H9 (cell line): ENCODE measurements around the gene FTO. TPM values are rescaled to one million over a fixed set of nuclear protein-coding genes. Genes with fewer than 3 reads are reported as not detected.

Source experiments
- DNase-seq: peaks from one replicate; pipeline ENCODE4 v3.0.0-alpha.2; 2017
- H2AFZ ChIP-seq: one replicate; pipeline ENCODE4 v1.6.1; 2013; ENCODE audit warnings: mild to moderate bottlenecking, low read length, control low read depth, moderate library complexity
- H2AK5ac ChIP-seq: 2 replicates; pipeline ENCODE4 v1.6.1; 2013; ENCODE audit warnings: low read length, control low read depth, mixed read lengths; ENCODE audit not compliant: insufficient read length
- H2BK120ac ChIP-seq: one replicate; pipeline ENCODE4 v1.6.1; 2013; ENCODE audit warnings: low read depth, mild to moderate bottlenecking, low read length, control low read depth, inconsistent platforms; ENCODE audit not compliant: poor library complexity, severe bottlenecking
- H2BK12ac ChIP-seq: 2 replicates; pipeline ENCODE4 v1.6.1; 2013; ENCODE audit warnings: low read length, control low read depth, mixed read lengths, low read depth; ENCODE audit not compliant: insufficient read length
- H2BK15ac ChIP-seq: 2 replicates; pipeline ENCODE4 v1.6.1; 2013; ENCODE audit warnings: low read depth, low read length, control low read depth
- H2BK20ac ChIP-seq: one replicate; pipeline ENCODE4 v1.6.1; 2013; ENCODE audit warnings: low read depth, mild to moderate bottlenecking, low read length, control low read depth, inconsistent platforms; ENCODE audit not compliant: poor library complexity, severe bottlenecking
- H2BK5ac ChIP-seq: 2 replicates; pipeline ENCODE4 v1.6.1; 2013; ENCODE audit warnings: low read length, control low read depth, mixed read lengths; ENCODE audit not compliant: insufficient read length
- H3K14ac ChIP-seq: 2 replicates; pipeline ENCODE4 v1.6.1; 2013; ENCODE audit warnings: low read length, control low read depth; ENCODE audit not compliant: insufficient read depth
- H3K18ac ChIP-seq: 2 replicates; pipeline ENCODE4 v1.6.1; 2013; ENCODE audit warnings: low read depth, mild to moderate bottlenecking, mixed read lengths, low read length, control low read depth; ENCODE audit not compliant: insufficient read length
- H3K23ac ChIP-seq: 2 replicates; pipeline ENCODE4 v1.6.1; 2013; ENCODE audit warnings: low read length, control low read depth, mixed read lengths, low read depth; ENCODE audit not compliant: insufficient read length
- H3K23me2 ChIP-seq: 2 replicates; pipeline ENCODE4 v1.6.1; 2013; ENCODE audit warnings: low read depth, mild to moderate bottlenecking, mixed read lengths, low read length, control low read depth; ENCODE audit not compliant: insufficient read length, poor library complexity, severe bottlenecking
- H3K27ac ChIP-seq: 2 replicates; pipeline ENCODE4 v1.5.1; 2013; ENCODE audit warnings: low read length, control low read depth, mixed read lengths, low read depth; ENCODE audit not compliant: insufficient read length
- H3K27me3 ChIP-seq: 2 replicates; pipeline ENCODE4 v1.6.1; 2013; ENCODE audit warnings: low read length, control low read depth, inconsistent platforms; ENCODE audit not compliant: insufficient read depth
- H3K4ac ChIP-seq: 2 replicates; pipeline ENCODE4 v1.6.1; 2013; ENCODE audit warnings: low read depth, mild to moderate bottlenecking, control low read depth, inconsistent platforms, low read length, moderate library complexity
- H3K4me1 ChIP-seq: 2 replicates; pipeline ENCODE4 v1.6.1; 2013; ENCODE audit warnings: low read length, control low read depth, inconsistent platforms; ENCODE audit not compliant: insufficient read depth
- H3K4me2 ChIP-seq: 2 replicates; pipeline ENCODE4 v1.6.1; 2013; ENCODE audit warnings: low read length, control low read depth, mixed read lengths; ENCODE audit not compliant: insufficient read length, insufficient read depth
- H3K56ac ChIP-seq: 2 replicates; pipeline ENCODE4 v1.6.1; 2013; ENCODE audit warnings: low read depth, mild to moderate bottlenecking, mixed read lengths, low read length, control low read depth; ENCODE audit not compliant: insufficient read length
- H3K79me1 ChIP-seq: 2 replicates; pipeline ENCODE4 v1.6.1; 2013; ENCODE audit warnings: low read depth, mild to moderate bottlenecking, moderate library complexity, low read length, control low read depth, inconsistent platforms; ENCODE audit not compliant: insufficient read depth, poor library complexity, severe bottlenecking
- H3K79me2 ChIP-seq: 2 replicates; pipeline ENCODE4 v1.6.1; 2013; ENCODE audit warnings: low read length, control low read depth, inconsistent platforms; ENCODE audit not compliant: insufficient read depth
- H3K9ac ChIP-seq: 2 replicates; pipeline ENCODE4 v1.6.1; 2013; ENCODE audit warnings: low read length, control low read depth, mixed read lengths; ENCODE audit not compliant: insufficient read length; ENCODE audit errors: extremely low read depth
- H3K9me3 ChIP-seq: one replicate; pipeline ENCODE4 v1.6.1; 2013; ENCODE audit warnings: low read depth, low read length, inconsistent platforms; ENCODE audit not compliant: control insufficient read depth
- H3T11ph ChIP-seq: one replicate; pipeline ENCODE4 v1.6.1; 2013; ENCODE audit warnings: mild to moderate bottlenecking, low read length, control low read depth, inconsistent platforms
- H4K20me1 ChIP-seq: one replicate; pipeline ENCODE4 v1.6.1; 2013; ENCODE audit not compliant: control insufficient read depth, insufficient read length, insufficient read depth
- H4K5ac ChIP-seq: 2 replicates; pipeline ENCODE4 v1.6.1; 2013; ENCODE audit warnings: low read depth, mild to moderate bottlenecking, mixed read lengths, low read length, control low read depth; ENCODE audit not compliant: insufficient read length
- H4K8ac ChIP-seq: replicated peaks from 2 replicates; pipeline ENCODE4 v1.6.1; 2013; ENCODE audit warnings: low read length, control low read depth, mixed read lengths, low read depth; ENCODE audit not compliant: insufficient read length
- H4K91ac ChIP-seq: 2 replicates; pipeline ENCODE4 v1.6.1; 2013; ENCODE audit warnings: low read depth, mild to moderate bottlenecking, moderate library complexity, mixed read lengths, low read length, control low read depth; ENCODE audit not compliant: insufficient read length
- H3K27ac Mint-ChIP-seq, 3 experiments: 2 replicates in 2 of 3; 3 replicates in 1 of 3; pipeline ENCODE4 v1.8.0; 2020 to 2021; ENCODE audit warnings: mixed read lengths in 3 of 3, mild to moderate bottlenecking in 1 of 3, moderate library complexity in 1 of 3
- H3K27me3 Mint-ChIP-seq: 2 replicates; pipeline ENCODE4 v1.8.0; 2021; ENCODE audit warnings: low read depth, mild to moderate bottlenecking, moderate library complexity, mixed read lengths
- H3K36me3 Mint-ChIP-seq, 3 experiments: 2 replicates in 2 of 3; 3 replicates in 1 of 3; pipeline ENCODE4 v1.8.0; 2020 to 2021; ENCODE audit warnings: low read depth in 3 of 3, mixed read lengths in 3 of 3; ENCODE audit not compliant: insufficient read depth in 1 of 3
- H3K4me1 Mint-ChIP-seq, 2 experiments: 2 replicates each; pipeline ENCODE4 v1.8.0; 2020; ENCODE audit warnings: mixed read lengths in 2 of 2
- H3K4me3 Mint-ChIP-seq, 2 experiments: 2 replicates in 1 of 2; 3 replicates in 1 of 2; pipeline ENCODE4 v1.8.0; 2020 to 2021; ENCODE audit warnings: mild to moderate bottlenecking in 2 of 2, mixed read lengths in 2 of 2, moderate library complexity in 1 of 2
- H3K9me3 Mint-ChIP-seq, 2 experiments: 2 replicates in 1 of 2; 3 replicates in 1 of 2; pipeline ENCODE4 v1.8.0; 2020; ENCODE audit warnings: mild to moderate bottlenecking in 2 of 2, mixed read lengths in 2 of 2, moderate library complexity in 1 of 2
- CTCF ChIP-seq: fragments of 200-600 bp; sonication (generic); conservative IDR thresholded peaks from 3 replicates; pipeline ENCODE4 v1.8.0; 2021; ENCODE audit warnings: antibody characterized with exemption, mild to moderate bottlenecking
- WGBS: extraction: QIAGEN DNeasy Blood & Tissue Kit; methylation state at CpG from one replicate; pipeline ENCODE4 v1.1.7; 2013; ENCODE audit warnings: missing lambda C conversion rate, low lambda C conversion rate, mixed read lengths; ENCODE audit not compliant: insufficient read length; ENCODE audit errors: extremely low coverage; 5-methylcytosine and 5-hydroxymethylcytosine counted together
- total RNA-seq: library from RNA; stranded (reverse); gene quantifications from 2 replicates; pipeline ENCODE4 v1.2.1, GENCODE V29; 2021

Gene FTO
- total RNA-seq, 1 experiment from 2014 or later: 67.9 TPM

DNA sequence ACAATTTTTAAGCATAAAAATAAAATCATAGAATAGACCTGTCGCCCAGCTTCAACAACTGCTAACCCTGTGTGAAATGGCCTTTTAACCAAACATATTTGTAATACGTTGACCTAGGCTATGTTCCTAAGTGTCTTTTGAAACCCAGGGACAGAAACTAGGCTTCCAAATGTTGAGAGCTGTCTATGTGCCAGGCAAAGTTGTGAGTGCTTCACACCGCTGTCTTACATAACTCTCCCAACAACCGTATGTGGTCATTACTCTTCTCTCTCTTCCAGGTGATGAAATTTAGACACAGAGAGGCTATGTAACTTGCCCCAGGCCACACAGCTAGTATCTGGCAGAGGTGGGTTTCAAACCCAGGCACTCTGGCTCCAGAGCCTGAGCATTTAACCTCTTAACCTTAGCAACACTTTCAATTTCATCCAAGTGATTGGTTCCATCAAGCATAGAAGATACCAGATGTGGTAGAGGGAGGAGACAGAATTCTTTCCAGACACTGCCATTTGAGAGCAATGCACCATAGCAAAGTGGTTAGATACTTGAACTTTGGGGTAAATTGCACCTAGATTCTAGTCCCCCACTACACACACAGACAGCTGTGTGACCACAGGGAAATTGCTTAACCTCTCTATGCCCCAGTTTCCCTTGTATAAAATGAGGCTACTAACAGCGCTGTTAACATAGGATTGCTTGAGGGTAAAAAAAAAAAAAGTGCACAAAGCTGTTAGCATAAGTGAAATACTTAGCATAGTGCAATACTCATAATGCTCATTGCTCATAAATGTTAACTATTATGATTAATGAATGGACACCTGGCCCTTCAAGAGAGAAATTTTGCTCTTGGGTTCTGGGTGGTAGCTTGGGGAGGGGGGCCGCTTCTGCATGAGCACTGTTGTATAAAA lies 422.0 kb downstream of the FTO start:
- no peaks in the 10 kb centered on the region for H3K23me2 ChIP-seq
- no peaks in the 10 kb centered on the region for H3K79me1 ChIP-seq
- no peak overlapping the region for H3K4me3 Mint-ChIP-seq
- no peak overlapping the region for H3K4me2 ChIP-seq
- H3K23ac ChIP-seq: no peak overlapping the region
- no peaks in the 10 kb centered on the region for H4K20me1 ChIP-seq
- no peak overlapping the region for H3K56ac ChIP-seq
- H4K5ac ChIP-seq: no peak overlapping the region
- no peak overlapping the region for H2BK20ac ChIP-seq
- H3K79me2 ChIP-seq: no peaks in the 10 kb centered on the region
- H3K27ac ChIP-seq: no peak overlapping the region
- no peak for TF ChIP-seq CTCF
- WGBS: no CpG with 5 or more reads among the region's 6 CpGs
- no peaks in the 10 kb centered on the region for H3K4me1 ChIP-seq
- H2BK15ac ChIP-seq: no peak overlapping the region
- no peak for DNase-seq
- no peak overlapping the region for H2AFZ ChIP-seq
- H4K8ac ChIP-seq: no peak overlapping the region
- no peak overlapping the region for H3T11ph ChIP-seq
- no peak overlapping the region for H3K27ac Mint-ChIP-seq
- no peak overlapping the region for H3K4ac ChIP-seq
- H3K18ac ChIP-seq: no peak overlapping the region
- H3K27me3 Mint-ChIP-seq: no peaks in the 10 kb centered on the region
- no peak overlapping the region for H2BK120ac ChIP-seq
- H2BK5ac ChIP-seq: no peak overlapping the region
- peaks cover 0 to 12% (median 0%) of the 10 kb centered on the region in 3 experiments; a peak in 2 of 7 replicates for H3K36me3 Mint-ChIP-seq
- no peak overlapping the region for H3K14ac ChIP-seq
- H2BK12ac ChIP-seq: no peak overlapping the region
- H3K27me3 ChIP-seq: no peaks in the 10 kb centered on the region
- H3K9me3 Mint-ChIP-seq: peaks cover 7 to 10% of the 10 kb centered on the region in 2 experiments; a peak in 3 of 5 replicates
- no peak overlapping the region for H2AK5ac ChIP-seq
- no peak overlapping the region for H3K9ac ChIP-seq
- no peaks in the 10 kb centered on the region for H3K9me3 ChIP-seq
- H3K4me1 Mint-ChIP-seq: no peaks in the 10 kb centered on the region
- no peak overlapping the region for H4K91ac ChIP-seq
